K562 (cell line): ENCODE measurements around the gene MMP15. TPM values are rescaled to one million over a fixed set of nuclear protein-coding genes. Genes with fewer than 3 reads are reported as not detected.

ENCODE experiments used
- ATAC-seq: fragments of 200-7000 bp; cut with Tn5 transposase; 3 replicates; pipeline ENCODE4 v1.9.1; 2020; ENCODE audit warnings: moderate library complexity
- BruUV-seq: library from RNA; stranded (reverse); fragments of 400-500 nt; replicated peaks from 2 replicates; lab custom pipeline; 2021; lab: Mats Ljungman, UMichigan
- CTCF ChIA-PET: fragments of 300-600 bp; formaldehyde crosslinking; extraction: SDS; loops from one replicate; lab custom pipeline; 2021; ENCODE audit warnings: low intra/inter-chr PET ratio; lab: Yijun Ruan, JAX
- POLR2A ChIA-PET: fragments of 300-600, 350-650 bp; sonication (Branson Sonifier 250); formaldehyde crosslinking; extraction: SDS; loops from one replicate; lab custom pipeline; 2021; ENCODE audit warnings: antibody characterized with exemption, inconsistent platforms; lab: Yijun Ruan, JAX
- DNase-seq, 4 experiments: peaks; one replicate each; pipeline versions ENCODE4 v3.0.0 to v3.0.0-alpha.2; 2011 to 2018; ENCODE audit warnings: low spot score in 3 of 4, mixed read lengths in 3 of 4; ENCODE audit errors: extremely low read depth in 1 of 4
- FAIRE-seq: peaks from 2 replicates; lab custom pipeline; 2011; peaks lifted over from hg19 to GRCh38; lab: Jason Lieb, UNC
- H2AFZ ChIP-seq: 2 replicates; pipeline ENCODE4 v1.6.0; 2011; ENCODE audit warnings: low read depth, low read length, control low read depth, inconsistent platforms
- H3K27ac ChIP-seq: fragments of 200-600 bp; 3 replicates; pipeline ENCODE4 v1.8.0; 2011; ENCODE audit warnings: low read depth, mild to moderate bottlenecking, control low read depth, inconsistent platforms, low read length, moderate library complexity, mixed read lengths; ENCODE audit errors: extremely low read depth
- H3K27me3 ChIP-seq, 2 experiments: fragments of 300-600 bp in 1 of 2; 2 replicates in 1 of 2; 3 replicates in 1 of 2; pipeline versions ENCODE4 v1.6.0 to v1.8.0; 2011; ENCODE audit warnings: inconsistent platforms in 2 of 2, low read length in 2 of 2, mild to moderate bottlenecking in 1 of 2, mixed read lengths in 1 of 2, moderate library complexity in 1 of 2; ENCODE audit not compliant: control insufficient read depth in 2 of 2, insufficient read depth in 2 of 2
- H3K36me3 ChIP-seq: fragments of 300-600 bp; 3 replicates; pipeline ENCODE4 v1.8.0; 2011; ENCODE audit warnings: mild to moderate bottlenecking, low read length, inconsistent platforms; ENCODE audit not compliant: control insufficient read depth, insufficient read depth
- H3K4me1 ChIP-seq, 2 experiments: fragments of 200-600 bp in 1 of 2; replicated peaks in 1 of 2; 2 replicates in 1 of 2; 3 replicates in 1 of 2; pipeline versions ENCODE4 v1.5.1 to v1.8.0; 2011; ENCODE audit warnings: inconsistent platforms in 2 of 2, low read length in 2 of 2, mild to moderate bottlenecking in 1 of 2, mixed read lengths in 1 of 2, moderate library complexity in 1 of 2; ENCODE audit not compliant: control insufficient read depth in 2 of 2, insufficient read depth in 2 of 2
- H3K4me2 ChIP-seq: 2 replicates; pipeline ENCODE4 v1.6.1; 2011; ENCODE audit warnings: low read length, control low read depth, inconsistent platforms, mixed read lengths; ENCODE audit not compliant: insufficient read depth
- H3K4me3 ChIP-seq: fragments of 200-600 bp; sonication (generic), shearing (Covaris generic); 2 replicates; pipeline ENCODE4 v1.5.1; 2016; ENCODE audit warnings: control low read depth, inconsistent platforms
- H3K79me2 ChIP-seq: fragments of 200-600 bp; 3 replicates; pipeline ENCODE4 v1.8.0; 2011; ENCODE audit warnings: low read length, inconsistent platforms; ENCODE audit not compliant: control insufficient read depth, insufficient read depth
- H3K9ac ChIP-seq, 2 experiments: 2 replicates each; pipeline versions ENCODE4 v1.6.0 to v1.6.1; 2011; ENCODE audit warnings: low read depth in 2 of 2, low read length in 2 of 2, control low read depth in 1 of 2, inconsistent platforms in 1 of 2, mild to moderate bottlenecking in 1 of 2, mixed read lengths in 1 of 2; ENCODE audit not compliant: insufficient read depth in 1 of 2
- H3K9me1 ChIP-seq: one replicate; pipeline ENCODE4 v1.6.0; 2011; ENCODE audit warnings: inconsistent platforms, mild to moderate bottlenecking, low read length, moderate library complexity; ENCODE audit not compliant: control insufficient read depth, insufficient read depth
- H3K9me3 ChIP-seq: replicated peaks from 2 replicates; pipeline ENCODE4 v1.5.1; 2011; ENCODE audit warnings: low read depth, low read length, inconsistent platforms; ENCODE audit not compliant: control insufficient read depth, insufficient read depth
- H4K20me1 ChIP-seq: replicated peaks from 2 replicates; pipeline ENCODE4 v1.6.1; 2011; ENCODE audit warnings: low read length, inconsistent platforms, mixed read lengths; ENCODE audit not compliant: control insufficient read depth, insufficient read depth
- CAMTA2 ChIP-seq: fragments of 250-450 bp; sonication (Bioruptor Pico); conservative IDR thresholded peaks from 2 replicates; pipeline ENCODE4 v1.5.1; 2022
- ELK3 ChIP-seq: fragments of 450-650 bp; formaldehyde crosslinking; IDR thresholded peaks from 2 replicates; pipeline ENCODE4 v1.4.0; 2020; ENCODE audit warnings: mild to moderate bottlenecking
- MCM7 ChIP-seq, 2 experiments: fragments of 450-650 bp; IDR thresholded peaks; 2 replicates each; pipeline ENCODE4 v1.6.1; 2016 to 2018
- NUFIP1 ChIP-seq: fragments of 450-650 bp; IDR thresholded peaks from 2 replicates; pipeline ENCODE4 v1.6.1; 2018; ENCODE audit not compliant: partially characterized antibody
- SMARCE1 ChIP-seq: fragments of 450-650 bp; IDR thresholded peaks from 2 replicates; pipeline ENCODE4 v1.7.1; 2016; ENCODE audit warnings: mild to moderate bottlenecking
- ZBTB43 ChIP-seq: sonication (generic); formaldehyde crosslinking; IDR thresholded peaks from 2 replicates; pipeline ENCODE4 v1.8.0; 2023; ENCODE audit warnings: mild to moderate bottlenecking, missing genetic modification reagents
- in situ Hi-C: fragments of 300-500 bp; cut with MboI; formaldehyde crosslinking; loops from 4 replicates; pipeline ENCODE4 v1.15.0; 2018; ENCODE audit warnings: inconsistent platforms, mixed read lengths
- intact Hi-C: fragments of 100-400 bp; cut with micrococcal nuclease; formaldehyde crosslinking; loops from 2 replicates; pipeline ENCODE4 v1.14.2; 2022
- polyA plus RNA-seq, 8 experiments: library from polyadenylated mRNA; depleted of rRNA in 4 of 8; stranded (reverse) in 5 of 8; unstranded in 3 of 8; fragments of >200 nt; fragmentation: Nextera tagmentation in 2 of 8; fragmentation: Illumina TruSeq in 1 of 8; extraction: Ambion mirVana in 2 of 8; extraction: Trizol in 1 of 8; gene quantifications; 2 replicates each; pipeline versions ENCODE4 v1.2.1 to v1.2.3, GENCODE V29; 2011 to 2014; ENCODE audit warnings: inconsistent platforms in 1 of 8, missing spikeins in 1 of 8
- total RNA-seq, 7 experiments: library from RNA; depleted of rRNA in 6 of 7; stranded (reverse); fragments of >200 nt in 6 of 7; fragmentation: Illumina TruSeq in 2 of 7; extraction: Trizol in 2 of 7; gene quantifications; 2 replicates each; pipeline versions ENCODE4 v1.2.1 to v1.2.3, GENCODE V29; 2011 to 2021; ENCODE audit warnings: low replicate concordance in 1 of 7

The MMP15 gene
- total and polyA plus RNA-seq, 9 of the 15 experiments (the other 6 are each of a cell fraction or from before 2014, with no cell fraction given), result 0.01 to 20.4 (median 5.5) TPM

GRCh38 chr16:58082381-58082780 lies 56.8 kb downstream of the MMP15 start:
- no TSS peak for BruUV-seq
- no peaks in the 10 kb centered on the region for H4K20me1 ChIP-seq
- peaks cover 0 to 6% of the 10 kb centered on the region in 2 experiments; a peak in 2 of 5 replicates for H3K4me1 ChIP-seq
- H3K9ac ChIP-seq, result no peak overlapping the region
- peaks cover 10 to 21% of the 10 kb centered on the region in 2 experiments; a peak in 4 of 5 replicates for H3K27me3 ChIP-seq
- H3K9me1 ChIP-seq, result no peaks in the 10 kb centered on the region
- no peak overlapping the region for H3K27ac ChIP-seq
- in situ Hi-C loops, result no loop called here
- no peak for ATAC-seq
- no peaks in the 10 kb centered on the region for H3K79me2 ChIP-seq
- TF ChIP-seq NUFIP1 (no peak), ZBTB43 (CRISPR knock-in tag) (no peak), CAMTA2 (CRISPR knock-in tag) (no peak), MCM7 (IDR thresholded peaks at IDR 0.05) (no peak), SMARCE1 (no peak), ELK3 (no peak)
- TF ChIP-seq, all 486 proteins: peak for 0
- CTCF ChIA-PET, result no interaction called here
- no peaks in the 10 kb centered on the region for H3K36me3 ChIP-seq
- no peak overlapping the region for H3K4me2 ChIP-seq
- no peak overlapping the region for H3K4me3 ChIP-seq
- POLR2A ChIA-PET, result interaction anchor here (1.2 kb wide), 1 partner anchor 47 kb away, joined by 6 read pairs; the partner anchor contains the start of gene CFAP20
- no peak overlapping the region for H2AFZ ChIP-seq
- DNase-seq (no peak), FAIRE-seq (no peak)
- intact Hi-C loops, result no loop called here
- H3K9me3 ChIP-seq, result peaks cover 3% of the 10 kb centered on the region
